Measurements from ENCODE around the gene DLX2. TPM values are rescaled to one million over a fixed set of nuclear protein-coding genes. Genes with fewer than 3 reads are reported as not detected.
A peak's percentile ranks its signal among the peaks of the same experiment; 100 is the strongest.

Gene DLX2
- total RNA-seq, 1 donor from 2014 or later, result not detected

GRCh38 chr2:172113617-172114016 is 10.9 kb upstream of the DLX2 start:
- DNase-seq (ENCODE audit: low spot score), result peak; percentile 56
- Histone ChIP-seq H2AFZ (replicated peaks) (no peak overlapping the region), H3K27me3 (peaks cover 38% of the 10 kb centered on the region), H3K4me3 (no peak overlapping the region), H3K79me2 (ENCODE audit: low read depth) (no peaks in the 10 kb centered on the region), H3F3A (ENCODE audit: low read depth) (peaks cover 3% of the 10 kb centered on the region), H3K4me2 (no peak overlapping the region), H3K4me1 (peaks cover 9% of the 10 kb centered on the region), H3K36me3 (no peaks in the 10 kb centered on the region), H3K9me3 (ENCODE audit: low read depth) (no peaks in the 10 kb centered on the region), H3K9ac (no peak overlapping the region), H4K20me1 (ENCODE audit: low read depth) (no peaks in the 10 kb centered on the region), H3K27ac (no peak overlapping the region)
- no peak overlapping the region for H3K4me3 Mint-ChIP-seq
- no peak overlapping the region for H3K27ac Mint-ChIP-seq
- H3K27me3 Mint-ChIP-seq (ENCODE audit: insufficient read depth, low read depth), result peaks cover 13% of the 10 kb centered on the region
- TF ChIP-seq EZH2phosphoT487 (IDR thresholded peaks at IDR 0.05), result no peak
- TF ChIP-seq, protein P1, sequence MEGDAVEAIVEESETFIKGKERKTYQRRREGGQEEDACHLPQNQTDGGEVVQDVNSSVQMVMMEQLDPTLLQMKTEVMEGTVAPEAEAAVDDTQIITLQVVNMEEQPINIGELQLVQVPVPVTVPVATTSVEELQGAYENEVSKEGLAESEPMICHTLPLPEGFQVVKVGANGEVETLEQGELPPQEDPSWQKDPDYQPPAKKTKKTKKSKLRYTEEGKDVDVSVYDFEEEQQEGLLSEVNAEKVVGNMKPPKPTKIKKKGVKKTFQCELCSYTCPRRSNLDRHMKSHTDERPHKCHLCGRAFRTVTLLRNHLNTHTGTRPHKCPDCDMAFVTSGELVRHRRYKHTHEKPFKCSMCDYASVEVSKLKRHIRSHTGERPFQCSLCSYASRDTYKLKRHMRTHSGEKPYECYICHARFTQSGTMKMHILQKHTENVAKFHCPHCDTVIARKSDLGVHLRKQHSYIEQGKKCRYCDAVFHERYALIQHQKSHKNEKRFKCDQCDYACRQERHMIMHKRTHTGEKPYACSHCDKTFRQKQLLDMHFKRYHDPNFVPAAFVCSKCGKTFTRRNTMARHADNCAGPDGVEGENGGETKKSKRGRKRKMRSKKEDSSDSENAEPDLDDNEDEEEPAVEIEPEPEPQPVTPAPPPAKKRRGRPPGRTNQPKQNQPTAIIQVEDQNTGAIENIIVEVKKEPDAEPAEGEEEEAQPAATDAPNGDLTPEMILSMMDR (IDR thresholded peaks at IDR 0.05), result peak; percentile 67
- H3K4me1 Mint-ChIP-seq, result peaks cover 9% of the 10 kb centered on the region
- no peaks in the 10 kb centered on the region for H3K9me3 Mint-ChIP-seq
- no peaks in the 10 kb centered on the region for H3K36me3 Mint-ChIP-seq

DNA sequence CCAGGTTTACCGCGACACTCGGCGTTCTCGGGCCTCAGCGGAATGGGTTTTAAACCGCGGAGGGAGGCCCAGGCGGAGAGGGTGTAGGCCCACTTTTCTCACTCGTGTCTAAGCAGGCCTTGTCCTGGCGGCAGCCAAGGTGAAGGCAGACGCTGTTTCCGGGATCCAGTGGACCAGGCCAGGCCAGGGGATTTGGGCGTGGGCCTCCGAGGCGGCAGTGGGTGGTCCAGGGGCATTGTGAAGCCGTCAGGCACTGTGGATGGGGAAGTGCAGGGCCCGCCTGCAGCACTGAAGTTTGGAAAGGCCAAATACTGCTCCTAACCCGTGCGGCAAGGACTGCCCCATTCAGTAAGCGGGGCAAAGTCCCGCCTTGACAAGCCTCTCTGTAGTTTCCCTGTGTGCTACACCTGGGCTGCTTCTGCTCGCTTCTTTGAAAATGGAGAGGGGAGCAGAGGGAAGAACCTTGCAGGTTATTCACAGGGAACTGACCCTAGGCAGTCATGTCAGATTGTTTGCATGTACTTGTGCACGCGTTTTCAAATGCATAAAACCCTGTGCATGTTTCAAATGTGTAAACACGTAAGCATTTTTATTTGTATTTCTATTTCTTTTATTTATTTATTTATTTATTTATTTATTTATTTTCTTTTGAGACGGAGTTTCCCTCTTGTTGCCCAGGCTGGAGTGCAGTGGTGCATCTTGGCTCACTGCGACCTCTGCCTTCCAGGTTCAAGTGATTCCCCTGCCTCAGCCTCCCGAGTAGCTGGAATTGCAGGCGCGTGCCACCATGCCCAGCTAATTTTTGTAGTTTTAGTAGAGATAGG is 7.5 kb upstream of the DLX2 start:
- Histone ChIP-seq H3K79me2 (ENCODE audit: low read depth) (no peaks in the 10 kb centered on the region), H2AFZ (replicated peaks) (peak overlapping the region; percentile 23), H3K9me3 (ENCODE audit: low read depth) (no peaks in the 10 kb centered on the region), H3K4me3 (peak overlapping the region; percentile 25), H3K36me3 (no peaks in the 10 kb centered on the region), H3K4me2 (peak overlapping the region; percentile 60), H3F3A (ENCODE audit: low read depth) (peaks cover 25% of the 10 kb centered on the region), H3K27me3 (peaks cover 72% of the 10 kb centered on the region), H3K4me1 (peaks cover 9% of the 10 kb centered on the region), H3K27ac (no peak overlapping the region), H4K20me1 (ENCODE audit: low read depth) (peaks cover 5% of the 10 kb centered on the region), H3K9ac (no peak overlapping the region)
- H3K4me3 Mint-ChIP-seq, result no peak overlapping the region
- H3K9me3 Mint-ChIP-seq, result no peaks in the 10 kb centered on the region
- peak; percentile 51 for DNase-seq (ENCODE audit: low spot score)
- H3K36me3 Mint-ChIP-seq, result no peaks in the 10 kb centered on the region
- H3K4me1 Mint-ChIP-seq, result peaks cover 23% of the 10 kb centered on the region
- TF ChIP-seq, protein P1 (IDR thresholded peaks at IDR 0.05), result no peak
- TF ChIP-seq EZH2phosphoT487 (IDR thresholded peaks at IDR 0.05) (no peak), EZH2 (IDR thresholded peaks at IDR 0.05) (no peak)
- peaks cover 42% of the 10 kb centered on the region for H3K27me3 Mint-ChIP-seq (ENCODE audit: insufficient read depth, low read depth)
- no peak overlapping the region for H3K27ac Mint-ChIP-seq

GRCh38 chr2:172109256-172109987 is 6.7 kb upstream of the DLX2 start:
- Mint-ChIP-seq H3K27me3 (ENCODE audit: insufficient read depth, low read depth) (peaks cover 49% of the 10 kb centered on the region), H3K4me3 (no peak overlapping the region), H3K4me1 (peaks cover 23% of the 10 kb centered on the region), H3K36me3 (no peaks in the 10 kb centered on the region), H3K9me3 (no peaks in the 10 kb centered on the region), H3K27ac (peak overlapping the region; percentile 37)
- no peak for DNase-seq (ENCODE audit: low spot score)
- H3K9me3 ChIP-seq (ENCODE audit: low read depth), result no peaks in the 10 kb centered on the region
- TF ChIP-seq, protein P1 (IDR thresholded peaks at IDR 0.05), result no peak
- TF ChIP-seq EZH2 (IDR thresholded peaks at IDR 0.05) (no peak), EZH2phosphoT487 (IDR thresholded peaks at IDR 0.05) (no peak)
- peak overlapping the region; percentile 60 for H3K4me2 ChIP-seq
- H3K36me3 ChIP-seq, result no peaks in the 10 kb centered on the region
- H3K4me3 ChIP-seq, result peak overlapping the region; percentile 25
- no peak overlapping the region for H3K9ac ChIP-seq
- no peaks in the 10 kb centered on the region for H3K79me2 ChIP-seq (ENCODE audit: low read depth)
- peaks cover 5% of the 10 kb centered on the region for H4K20me1 ChIP-seq (ENCODE audit: low read depth)
- peaks cover 80% of the 10 kb centered on the region for H3K27me3 ChIP-seq
- peaks cover 25% of the 10 kb centered on the region for H3F3A ChIP-seq (ENCODE audit: low read depth)
- H3K27ac ChIP-seq, result no peak overlapping the region
- peaks cover 9% of the 10 kb centered on the region for H3K4me1 ChIP-seq
- peak overlapping the region; percentile 23 for H2AFZ ChIP-seq (replicated peaks)
